ENCODE measurements around the gene TTLL11.

DNA sequence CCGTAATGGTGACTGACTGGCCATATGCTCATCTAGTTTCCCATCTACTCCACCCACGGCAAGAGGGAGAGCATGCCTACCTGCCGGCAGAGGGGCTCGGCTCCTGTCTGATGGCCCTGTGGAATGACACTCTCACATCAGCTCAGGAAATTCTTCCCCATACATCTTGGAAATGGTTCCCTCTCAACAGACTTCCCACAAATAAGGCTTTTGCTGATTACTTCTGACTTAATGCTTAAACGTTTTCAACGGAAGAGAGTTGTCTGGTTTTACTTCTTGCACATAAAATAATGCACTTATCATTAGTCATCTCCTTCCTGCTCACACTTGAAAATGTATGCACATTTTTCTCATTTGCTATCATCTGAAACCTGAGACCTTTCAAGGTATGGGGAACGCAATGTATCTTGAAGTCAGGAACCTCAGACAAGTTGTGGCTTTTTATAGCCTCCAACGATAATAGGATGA is 129.5 kb downstream of the TTLL11 start:
- TF ChIP-seq, protein P1, sequence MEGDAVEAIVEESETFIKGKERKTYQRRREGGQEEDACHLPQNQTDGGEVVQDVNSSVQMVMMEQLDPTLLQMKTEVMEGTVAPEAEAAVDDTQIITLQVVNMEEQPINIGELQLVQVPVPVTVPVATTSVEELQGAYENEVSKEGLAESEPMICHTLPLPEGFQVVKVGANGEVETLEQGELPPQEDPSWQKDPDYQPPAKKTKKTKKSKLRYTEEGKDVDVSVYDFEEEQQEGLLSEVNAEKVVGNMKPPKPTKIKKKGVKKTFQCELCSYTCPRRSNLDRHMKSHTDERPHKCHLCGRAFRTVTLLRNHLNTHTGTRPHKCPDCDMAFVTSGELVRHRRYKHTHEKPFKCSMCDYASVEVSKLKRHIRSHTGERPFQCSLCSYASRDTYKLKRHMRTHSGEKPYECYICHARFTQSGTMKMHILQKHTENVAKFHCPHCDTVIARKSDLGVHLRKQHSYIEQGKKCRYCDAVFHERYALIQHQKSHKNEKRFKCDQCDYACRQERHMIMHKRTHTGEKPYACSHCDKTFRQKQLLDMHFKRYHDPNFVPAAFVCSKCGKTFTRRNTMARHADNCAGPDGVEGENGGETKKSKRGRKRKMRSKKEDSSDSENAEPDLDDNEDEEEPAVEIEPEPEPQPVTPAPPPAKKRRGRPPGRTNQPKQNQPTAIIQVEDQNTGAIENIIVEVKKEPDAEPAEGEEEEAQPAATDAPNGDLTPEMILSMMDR (conservative IDR thresholded peaks at IDR 0.05; ENCODE audit: low read length), result no peak
- no peak for TF ChIP-seq EZH2phosphoT487 (IDR thresholded peaks at IDR 0.05; ENCODE audit: borderline replicate concordance, low read depth, low read length)
